ENCODE data around the gene CHTF18.
"Not testable (repeated sequence)": the region's sequence is repeated elsewhere in the genome, so short reads cannot be mapped to it uniquely, and the experiment has no call there.

Gene CHTF18

DNA sequence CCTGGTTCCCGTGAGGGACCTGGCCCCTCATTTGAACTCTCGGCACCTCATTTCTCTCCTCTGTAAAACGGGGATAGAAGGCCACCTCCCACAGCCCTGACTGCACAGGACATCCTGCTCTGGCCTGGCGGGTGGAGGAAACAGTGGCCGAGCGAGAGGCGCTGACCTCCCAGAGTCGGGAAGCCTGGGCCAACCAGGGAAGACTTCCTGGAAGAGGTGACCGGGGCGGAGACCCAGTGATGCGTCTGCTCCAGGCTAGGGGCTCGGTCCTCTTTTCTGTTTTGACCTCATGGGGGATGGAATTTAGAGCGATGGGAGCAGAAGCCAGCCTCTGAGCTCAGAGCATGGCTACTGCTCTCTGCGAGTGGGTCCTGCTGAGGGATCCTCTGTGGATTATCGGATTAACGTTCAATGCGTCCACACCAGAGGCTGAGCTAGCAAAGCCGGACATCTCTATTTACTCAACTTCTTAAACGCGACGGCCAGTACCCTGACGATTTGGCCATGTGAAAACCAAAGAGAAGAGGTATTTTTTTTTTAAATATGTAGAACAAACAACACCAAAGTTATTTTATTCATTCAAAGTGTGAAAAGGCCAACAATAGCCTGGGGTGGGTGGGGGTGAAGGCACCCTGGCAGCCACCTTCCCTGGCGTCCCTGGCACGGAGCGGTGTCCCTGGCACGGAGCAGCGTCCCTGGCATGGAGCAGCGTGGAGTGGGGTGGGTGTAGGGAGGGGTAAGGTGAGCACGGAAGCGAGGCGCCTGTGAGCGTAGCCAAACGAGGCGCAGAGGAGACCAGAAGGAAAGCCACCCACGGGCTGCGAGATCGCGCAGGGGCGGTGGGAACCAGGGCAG is 37.0 kb upstream of the CHTF18 start:
- Histone ChIP-seq H3K27ac (ENCODE audit: low read depth, low read length) (no peak overlapping the region), H3K4me2 (ENCODE audit: low read length) (no peak overlapping the region), H3K9me3 (ENCODE audit: control insufficient read depth, insufficient read depth, low read length) (no peaks in the 10 kb centered on the region), H3K79me2 (ENCODE audit: control insufficient read depth, low read length) (no peaks in the 10 kb centered on the region), H3K4me1 (ENCODE audit: control insufficient read depth, low read length) (no peaks in the 10 kb centered on the region), H4K20me1 (ENCODE audit: control insufficient read depth, insufficient read depth, low read depth, low read length) (no peaks in the 10 kb centered on the region), H3F3A (ENCODE audit: control insufficient read depth, insufficient read depth) (no peaks in the 10 kb centered on the region), H3K27me3 (ENCODE audit: control insufficient read depth, low read length) (peaks cover 1% of the 10 kb centered on the region; the same call in 1 of the 2 replicates), H3K4me3 (ENCODE audit: low read length) (no peak overlapping the region), H3K9me2 (replicated peaks; ENCODE audit: control insufficient read depth, low read length) (no peaks in the 10 kb centered on the region), H3K36me3 (ENCODE audit: control insufficient read depth, low read length) (no peaks in the 10 kb centered on the region)
- TF ChIP-seq CTCF (IDR thresholded peaks at IDR 0.05; ENCODE audit: low read depth, low read length, poor library complexity, severe bottlenecking) (no peak), EZH2phosphoT487 (IDR thresholded peaks at IDR 0.05; ENCODE audit: borderline replicate concordance, low read length) (no peak)

DNA sequence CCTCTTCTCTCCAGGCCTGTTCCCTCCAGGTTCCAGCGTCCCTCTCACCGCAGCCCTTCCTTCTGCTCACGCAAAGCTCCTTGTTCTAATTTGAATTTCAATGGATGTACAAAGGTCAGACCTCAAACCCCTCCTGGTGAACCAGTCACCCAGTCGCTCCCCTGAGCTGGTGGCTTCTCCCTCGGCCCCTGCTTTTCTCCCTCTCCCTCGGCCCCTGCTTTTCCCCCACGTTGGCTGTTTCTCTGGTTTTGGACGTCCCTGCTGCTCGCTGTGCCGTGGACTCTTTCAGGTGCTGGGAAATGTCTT is 36.5 kb upstream of the CHTF18 start:
- H3F3A ChIP-seq (ENCODE audit: control insufficient read depth, insufficient read depth), result no peaks in the 10 kb centered on the region
- H3K79me2 ChIP-seq (ENCODE audit: control insufficient read depth, low read length), result no peaks in the 10 kb centered on the region
- TF ChIP-seq EZH2phosphoT487 (IDR thresholded peaks at IDR 0.05; ENCODE audit: borderline replicate concordance, low read length) (no peak), CTCF (IDR thresholded peaks at IDR 0.05; ENCODE audit: low read depth, low read length, poor library complexity, severe bottlenecking) (no peak)
- H3K27ac ChIP-seq (ENCODE audit: low read depth, low read length), result no peak overlapping the region
- H3K27me3 ChIP-seq (ENCODE audit: control insufficient read depth, low read length), result peaks cover 3% of the 10 kb centered on the region; the same call in 1 of the 2 replicates
- H3K9me2 ChIP-seq (replicated peaks; ENCODE audit: control insufficient read depth, low read length), result no peaks in the 10 kb centered on the region
- no peak overlapping the region for H3K4me2 ChIP-seq (ENCODE audit: low read length)
- H3K4me1 ChIP-seq (ENCODE audit: control insufficient read depth, low read length), result no peaks in the 10 kb centered on the region
- H3K4me3 ChIP-seq (ENCODE audit: low read length), result no peak overlapping the region
- no peaks in the 10 kb centered on the region for H3K36me3 ChIP-seq (ENCODE audit: control insufficient read depth, low read length)
- H4K20me1 ChIP-seq (ENCODE audit: control insufficient read depth, insufficient read depth, low read depth, low read length), result no peaks in the 10 kb centered on the region
- H3K9me3 ChIP-seq (ENCODE audit: control insufficient read depth, insufficient read depth, low read length), result no peaks in the 10 kb centered on the region

- H4K20me1 ChIP-seq (ENCODE audit: control insufficient read depth, insufficient read depth, low read depth, low read length); H3K9me3 ChIP-seq (ENCODE audit: control insufficient read depth, insufficient read depth, low read length); H3F3A ChIP-seq (ENCODE audit: control insufficient read depth, insufficient read depth); H3K27me3 ChIP-seq (ENCODE audit: control insufficient read depth, low read length); H3K27ac ChIP-seq (ENCODE audit: low read depth, low read length); H3K4me2 ChIP-seq (ENCODE audit: low read length); H3K4me1 ChIP-seq (ENCODE audit: control insufficient read depth, low read length); H3K9me2 ChIP-seq (replicated peaks; ENCODE audit: control insufficient read depth, low read length); H3K79me2 ChIP-seq (ENCODE audit: control insufficient read depth, low read length); H3K4me3 ChIP-seq (ENCODE audit: low read length); H3K36me3 ChIP-seq (ENCODE audit: control insufficient read depth, low read length): not testable (repeated sequence)
These were observed 34.3 kb upstream of the CHTF18 start for GRCh38 chr16:754121-754607.

- TF ChIP-seq CTCF (IDR thresholded peaks at IDR 0.05; ENCODE audit: low read depth, low read length, poor library complexity, severe bottlenecking) (no peak), EZH2phosphoT487 (IDR thresholded peaks at IDR 0.05; ENCODE audit: borderline replicate concordance, low read length) (no peak)
- Histone ChIP-seq H4K20me1 (ENCODE audit: control insufficient read depth, insufficient read depth, low read depth, low read length) (no peaks in the 10 kb centered on the region), H3K4me1 (ENCODE audit: control insufficient read depth, low read length) (no peaks in the 10 kb centered on the region), H3K27me3 (ENCODE audit: control insufficient read depth, low read length) (peaks cover 3% of the 10 kb centered on the region; the same call in 1 of the 2 replicates), H3K4me3 (ENCODE audit: low read length) (no peak overlapping the region), H3K79me2 (ENCODE audit: control insufficient read depth, low read length) (no peaks in the 10 kb centered on the region), H3K36me3 (ENCODE audit: control insufficient read depth, low read length) (no peaks in the 10 kb centered on the region), H3K4me2 (ENCODE audit: low read length) (no peak overlapping the region), H3F3A (ENCODE audit: control insufficient read depth, insufficient read depth) (no peaks in the 10 kb centered on the region), H3K9me2 (replicated peaks; ENCODE audit: control insufficient read depth, low read length) (no peaks in the 10 kb centered on the region), H3K9me3 (ENCODE audit: control insufficient read depth, insufficient read depth, low read length) (no peaks in the 10 kb centered on the region), H3K27ac (ENCODE audit: low read depth, low read length) (no peak overlapping the region)
These were observed 33.8 kb upstream of the CHTF18 start for GRCh38 chr16:754656-755055.
